Ishikawa (cell line): ENCODE results near the gene XRCC5.

Experiments
- EP300 ChIP-seq: IDR thresholded peaks from 2 replicates; pipeline ENCODE4 v1.6.1; 2012; ENCODE audit warnings: borderline replicate concordance
- FOXM1 ChIP-seq: IDR thresholded peaks from 2 replicates; pipeline ENCODE4 v1.6.1; 2012; ENCODE audit warnings: low read depth, borderline replicate concordance
- REST ChIP-seq: IDR thresholded peaks from 2 replicates; pipeline ENCODE4 v1.6.1; 2012; ENCODE audit warnings: low read depth, mild to moderate bottlenecking
- TEAD4 ChIP-seq: IDR thresholded peaks from 2 replicates; pipeline ENCODE4 v1.6.1; 2012
- USF1 ChIP-seq: IDR thresholded peaks from 2 replicates; pipeline ENCODE4 v1.6.1; 2012
- YY1 ChIP-seq: IDR thresholded peaks from 2 replicates; pipeline ENCODE4 v1.6.1; 2012; ENCODE audit warnings: low read depth

GRCh38 chr2:216159646-216160045 is 50.5 kb downstream of the XRCC5 start:
- TF ChIP-seq EP300: no peak
- no peak for TF ChIP-seq FOXM1
- TF ChIP-seq TEAD4: no peak
- no peak for TF ChIP-seq REST
- no peak for TF ChIP-seq USF1
- TF ChIP-seq YY1: no peak
